GM23338 (cell line): Measurements from ENCODE around the gene PDIA4. TPM values are rescaled to one million over a fixed set of nuclear protein-coding genes. Genes with fewer than 3 reads are reported as not detected.

Source experiments
- ATAC-seq: fragments of 200-7000 bp; cut with Tn5 transposase; 3 replicates; pipeline ENCODE4 v1.9.1; 2020
- DNase-seq: peaks from one replicate; pipeline ENCODE4 v3.0.0-alpha.2; 2015; ENCODE audit warnings: low spot score
- H2AFZ ChIP-seq: fragments of 200-600 bp; sonication (generic); 2 replicates; pipeline ENCODE4 v1.8.0; 2016; ENCODE audit warnings: antibody characterized with exemption, mild to moderate bottlenecking, moderate library complexity
- H3F3A ChIP-seq: fragments of 200-600 bp; sonication (generic); replicated peaks from 2 replicates; pipeline ENCODE4 v1.8.0; 2017; ENCODE audit warnings: antibody characterized with exemption, mixed run types, low read depth
- H3K27ac ChIP-seq: fragments of 200-600 bp; sonication (generic); 2 replicates; pipeline ENCODE4 v1.6.1; 2016; ENCODE audit warnings: low read depth
- H3K27me3 ChIP-seq: fragments of 200-600 bp; sonication (generic); 2 replicates; pipeline ENCODE4 v1.8.0; 2016; ENCODE audit warnings: mild to moderate bottlenecking, mixed run types, moderate library complexity; ENCODE audit not compliant: insufficient read depth
- H3K36me3 ChIP-seq: fragments of 200-600 bp; sonication (generic); 2 replicates; pipeline ENCODE4 v1.8.0; 2016; ENCODE audit warnings: mild to moderate bottlenecking; ENCODE audit not compliant: insufficient read depth
- H3K4me1 ChIP-seq: fragments of 200-600 bp; sonication (generic); 2 replicates; pipeline ENCODE4 v1.8.0; 2016; ENCODE audit warnings: mild to moderate bottlenecking, moderate library complexity; ENCODE audit not compliant: insufficient read depth
- H3K4me2 ChIP-seq: fragments of 200-600 bp; sonication (generic); 2 replicates; pipeline ENCODE4 v1.7.1; 2017; ENCODE audit warnings: mixed run types
- H3K4me3 ChIP-seq: fragments of 200-600 bp; sonication (generic); 2 replicates; pipeline ENCODE4 v1.6.1; 2016; ENCODE audit warnings: mixed run types
- H3K79me2 ChIP-seq: fragments of 200-600 bp; sonication (generic); replicated peaks from 2 replicates; pipeline ENCODE4 v1.8.0; 2017; ENCODE audit warnings: mild to moderate bottlenecking; ENCODE audit not compliant: insufficient read depth
- H3K9me2 ChIP-seq: fragments of 200-600 bp; sonication (generic); 2 replicates; pipeline ENCODE4 v1.8.0; 2017; ENCODE audit not compliant: insufficient read depth
- H4K20me1 ChIP-seq: fragments of 200-600 bp; sonication (generic); replicated peaks from 2 replicates; pipeline ENCODE4 v1.8.0; 2017; ENCODE audit warnings: mild to moderate bottlenecking; ENCODE audit not compliant: insufficient read depth
- H3K27ac Mint-ChIP-seq: 2 replicates; pipeline ENCODE4 v1.8.0; 2020; ENCODE audit warnings: inconsistent platforms, mild to moderate bottlenecking, moderate library complexity, mixed read lengths
- H3K27me3 Mint-ChIP-seq: 3 replicates; pipeline ENCODE4 v1.8.0; 2022; ENCODE audit warnings: low read depth, mild to moderate bottlenecking, moderate library complexity, mixed read lengths, inconsistent platforms; ENCODE audit not compliant: insufficient read depth, poor library complexity
- H3K36me3 Mint-ChIP-seq: 3 replicates; pipeline ENCODE4 v1.8.0; 2021; ENCODE audit warnings: low read depth, mild to moderate bottlenecking, inconsistent platforms, moderate library complexity, mixed read lengths
- H3K4me1 Mint-ChIP-seq: 3 replicates; pipeline ENCODE4 v1.8.0; 2020; ENCODE audit warnings: mild to moderate bottlenecking, inconsistent platforms, mixed read lengths
- H3K4me3 Mint-ChIP-seq: 3 replicates; pipeline ENCODE4 v1.8.0; 2021; ENCODE audit warnings: moderate library complexity, mild to moderate bottlenecking, inconsistent platforms, mixed read lengths
- H3K9me3 Mint-ChIP-seq: 3 replicates; pipeline ENCODE4 v1.8.0; 2020; ENCODE audit warnings: moderate library complexity, mild to moderate bottlenecking, inconsistent platforms, mixed read lengths
- CREB1 ChIP-seq: fragments of 250-450 bp; sonication (Bioruptor Pico); IDR thresholded peaks from 2 replicates; pipeline ENCODE4 v1.5.0; 2020; ENCODE audit warnings: low read depth, mild to moderate bottlenecking, moderate library complexity
- CTCF ChIP-seq, 2 experiments: fragments of 200-600 bp in 1 of 2; sonication (generic) in 1 of 2; conservative IDR thresholded peaks; 2 replicates each; pipeline versions ENCODE4 v1.5.1 to v1.6.1; 2016 to 2017; ENCODE audit warnings: antibody characterized with exemption in 2 of 2, low read depth in 2 of 2, mild to moderate bottlenecking in 2 of 2, moderate library complexity in 1 of 2
- ETS1 ChIP-seq: IDR thresholded peaks from 2 replicates; pipeline ENCODE4 v1.6.1; 2016; ENCODE audit warnings: antibody characterized with exemption
- POLR2AphosphoS5 ChIP-seq: IDR thresholded peaks from 2 replicates; pipeline ENCODE4 v1.6.1; 2016; ENCODE audit warnings: antibody characterized with exemption, low read depth
- ZNF462 ChIP-seq: fragments of 250-450 bp; sonication (Bioruptor Pico); IDR thresholded peaks from 2 replicates; pipeline ENCODE4 v1.5.0; 2020; ENCODE audit warnings: mild to moderate bottlenecking, moderate library complexity
- polyA plus RNA-seq: library from polyadenylated mRNA; unstranded; fragments of >200 nt; fragmentation: Nextera tagmentation; extraction: Ambion mirVana; gene quantifications from 2 replicates; pipeline ENCODE4 v1.2.1, GENCODE V29; 2016
- total RNA-seq: library from RNA; depleted of rRNA; stranded (reverse); fragments of >200 nt; shearing (Covaris generic); gene quantifications from 2 replicates; pipeline ENCODE4 v1.2.3, GENCODE V29; 2014

PDIA4 gene
- total and polyA plus RNA-seq, 2 experiments from 2014 or later = 196 to 332 TPM

GRCh38 chr7:149071641-149072437 lies 43.5 kb upstream of the PDIA4 start:
- ATAC-seq = peak; percentile 95
- Histone ChIP-seq H3K79me2 (peaks cover 14% of the 10 kb centered on the region), H4K20me1 (no peaks in the 10 kb centered on the region; the same call in 1 of the 2 replicates), H3F3A (peaks cover 41% of the 10 kb centered on the region), H3K36me3 (peaks cover 33% of the 10 kb centered on the region), H3K27me3 (no peaks in the 10 kb centered on the region), H2AFZ (no peak overlapping the region; the same call in 1 of the 2 replicates), H3K9me2 (no peaks in the 10 kb centered on the region; the same call in 1 of the 2 replicates), H3K4me1 (no peaks in the 10 kb centered on the region; the same call in 1 of the 2 replicates), H3K4me3 (no peak overlapping the region), H3K4me2 (peak overlapping the region; percentile 63; the same call in 1 of the 2 replicates), H3K27ac (peak overlapping the region; percentile 92)
- Mint-ChIP-seq H3K27ac (peak overlapping the region; percentile 89), H3K9me3 (no peaks in the 10 kb centered on the region), H3K27me3 (peaks cover 5% of the 10 kb centered on the region), H3K36me3 (peaks cover 55% of the 10 kb centered on the region), H3K4me3 (no peak overlapping the region), H3K4me1 (0 out of 3 replicates have a peak, but pooled peaks cover 5% of the 10 kb centered on the region)
- peak; percentile 93 for DNase-seq
- TF ChIP-seq POLR2AphosphoS5 (0 out of 2 replicates have a peak, but pooled peaks have one; percentile 43), CREB1 (CRISPR knock-in tag) (peak; percentile 67), ZNF462 (CRISPR knock-in tag) (no peak), ETS1 (0 out of 2 replicates have a peak, but pooled peaks have one; percentile 66), CTCF (conservative IDR thresholded peaks at IDR 0.05; ENCODE audit: low read depth in 2 of 2) (peak; percentile 72 to 87)
